Left lobe of liver (tissue), 2 donors: ENCODE data around the gene OTUB1. TPM values are rescaled to one million over a fixed set of nuclear protein-coding genes. Genes with fewer than 3 reads are reported as not detected.

ENCODE experiments used
- ATAC-seq: fragments of 200-7000 bp; cut with Tn5 transposase; one replicate; pipeline ENCODE4 v1.9.1; 2020; ENCODE audit warnings: mild to moderate bottlenecking, moderate library complexity
- DNase-seq: peaks from one replicate; pipeline ENCODE4 v3.0.0-alpha.2; 2020; ENCODE audit warnings: low spot score
- total RNA-seq: library from RNA; stranded (reverse); gene quantifications from one replicate; pipeline ENCODE4 v1.2.1, GENCODE V29; 2021
- donor health status: DM: no; HTN: no; CAD: no; lungs with moderate emphysema.
- donor health status: DM: no; HTN: yes; CAD: no.

Gene OTUB1
- total RNA-seq, 1 donor from 2014 or later: 22.8 TPM

GRCh38 chr11:63974259-63975143, 11.7 kb upstream of the OTUB1 start, which contains the start of gene COX8A:
Gene COX8A (plus strand): TSS chr11:63974620. CDS start chr11:63974681, 61 bp downstream.
- DNase-seq (peak; percentile 98), ATAC-seq (peak; percentile 95)

DNA sequence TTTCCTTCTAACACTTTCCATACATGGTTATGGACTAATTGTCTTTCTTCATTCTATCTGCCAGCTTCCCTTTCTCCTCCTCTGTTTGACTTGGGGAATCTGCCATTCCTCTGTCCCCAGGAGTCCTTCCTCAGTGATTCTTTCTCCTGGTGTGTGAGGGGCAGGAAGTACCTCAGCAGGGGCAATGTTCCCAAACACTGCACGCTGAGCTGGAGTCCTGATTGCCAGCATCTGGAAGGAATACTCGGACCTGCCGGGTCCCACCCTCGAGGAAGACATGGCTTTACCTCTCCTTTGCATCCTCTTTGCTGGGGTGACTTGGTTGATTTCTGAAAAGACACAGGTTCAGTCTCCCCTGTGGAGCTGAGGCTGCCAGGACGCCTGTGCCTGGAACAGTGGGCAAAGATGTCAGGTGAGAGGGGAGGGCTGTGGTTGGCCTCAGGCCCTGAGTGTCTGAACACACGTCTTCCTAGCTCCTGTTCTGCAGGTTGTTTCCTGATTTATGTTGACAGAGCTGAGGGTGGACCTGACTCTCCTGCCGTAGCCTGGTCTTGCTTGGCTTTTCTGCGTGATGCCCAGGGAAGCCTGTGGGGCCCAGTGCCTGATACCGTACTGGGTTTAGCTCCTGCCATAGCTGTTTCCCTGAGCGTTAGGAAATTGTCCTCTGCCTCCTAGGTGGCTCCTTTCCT, 7.5 kb upstream of the OTUB1 start:
- ATAC-seq (no peak), DNase-seq (no peak)

DNA sequence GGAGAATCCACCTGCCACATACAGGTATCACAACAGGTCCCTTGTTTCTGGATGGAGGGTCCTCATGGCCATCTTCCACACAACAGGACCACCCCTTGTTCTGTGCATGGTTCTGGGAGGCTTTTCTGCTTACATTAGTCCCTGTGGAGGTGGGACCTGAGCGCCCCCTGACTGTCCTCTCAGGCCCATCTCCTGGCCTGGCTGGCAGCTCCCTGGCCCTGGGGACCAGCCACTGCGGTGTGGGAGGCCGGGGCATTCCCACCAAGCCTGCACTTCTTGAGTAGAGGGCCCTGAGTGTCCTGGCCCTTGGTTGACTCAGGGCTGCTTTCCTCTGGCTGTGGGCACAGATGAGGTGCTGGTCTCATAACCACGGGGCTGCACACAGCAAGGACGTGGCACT, 6.8 kb upstream of the OTUB1 start:
- no peak for ATAC-seq
- no peak for DNase-seq

- DNase-seq: no peak
- peak; percentile 29 for ATAC-seq
Measured at GRCh38 chr11:63985812-63986155, 454 bp upstream of the OTUB1 start.

- DNase-seq (no peak), ATAC-seq (no peak)
Measured at GRCh38 chr11:63986932-63987513, 785 bp downstream of the OTUB1 start.

- DNase-seq: no peak
- no peak for ATAC-seq
Measured at GRCh38 chr11:63991558-63991957, 5.3 kb downstream of the OTUB1 start.

DNA sequence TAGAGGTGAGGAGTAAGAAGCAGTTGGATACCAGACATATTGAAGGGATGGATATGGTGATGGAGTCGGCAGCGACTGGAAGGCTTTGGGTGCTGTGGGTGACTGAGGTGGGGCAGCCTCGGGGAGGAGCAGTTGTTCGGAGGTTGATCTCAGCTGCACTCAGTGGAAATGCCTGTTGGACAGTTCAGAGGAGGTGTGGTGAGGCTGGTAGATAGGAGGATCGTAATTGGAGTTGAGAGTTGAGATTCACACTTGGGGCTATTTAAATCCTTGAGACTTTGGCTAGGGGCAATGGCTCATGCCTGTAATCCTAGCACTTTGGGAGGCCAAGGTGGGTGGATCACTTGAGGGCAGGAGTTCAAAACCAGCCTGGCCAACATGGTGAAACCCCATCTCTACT, 6.9 kb downstream of the OTUB1 start:
- DNase-seq (no peak), ATAC-seq (no peak)

- no peak for ATAC-seq
- no peak for DNase-seq
Measured at GRCh38 chr11:63993993-63994392, 7.8 kb downstream of the OTUB1 start.

- DNase-seq (no peak), ATAC-seq (no peak)
Measured at GRCh38 chr11:63996512-63996911, 10.3 kb downstream of the OTUB1 start.

GRCh38 chr11:63997104-63997700, 11.0 kb downstream of the OTUB1 start:
- ATAC-seq (no peak), DNase-seq (no peak)

GRCh38 chr11:63997801-63998337, 11.6 kb downstream of the OTUB1 start:
- ATAC-seq (no peak), DNase-seq (no peak)

DNA sequence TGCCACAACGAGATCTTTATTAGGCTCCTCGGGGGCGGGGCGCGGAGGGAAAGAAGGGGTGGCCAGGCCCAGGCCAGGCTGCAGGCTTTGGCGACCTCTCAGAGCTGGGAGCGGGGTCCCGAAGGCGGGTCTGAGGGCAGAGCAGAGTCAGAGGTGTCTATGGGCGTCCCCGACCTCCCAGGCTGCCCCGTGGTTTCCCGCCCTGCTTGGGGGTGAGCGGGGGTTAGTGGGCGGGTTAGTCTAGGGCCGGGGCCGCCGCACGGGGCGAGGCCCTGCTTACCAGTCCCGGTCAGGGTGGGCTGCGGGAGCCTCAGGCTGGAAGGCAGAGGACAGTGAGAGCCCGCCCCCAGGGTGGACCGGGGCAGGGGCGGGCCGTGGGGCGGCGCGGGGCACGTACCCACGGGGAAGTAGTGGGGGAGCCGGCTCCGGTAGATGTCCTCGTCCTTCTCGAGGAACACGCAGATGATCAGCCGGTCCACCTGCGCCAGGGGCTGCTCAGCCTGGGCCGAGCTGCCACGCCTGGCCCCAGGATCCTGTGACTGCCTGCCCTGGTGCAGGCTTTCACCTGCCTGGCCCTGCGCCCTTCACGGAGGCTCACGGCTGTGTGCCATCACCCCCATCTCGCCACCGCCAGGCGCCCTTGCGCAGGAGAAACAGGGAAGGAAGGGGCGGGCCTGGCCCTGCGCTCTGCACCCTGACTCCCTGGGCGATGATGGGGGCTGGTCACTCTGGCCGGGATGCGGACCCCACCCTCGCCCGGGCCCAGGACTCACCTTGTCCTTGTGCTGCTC, 12.5 kb downstream of the OTUB1 start:
- ATAC-seq (no peak), DNase-seq (no peak)

DNA sequence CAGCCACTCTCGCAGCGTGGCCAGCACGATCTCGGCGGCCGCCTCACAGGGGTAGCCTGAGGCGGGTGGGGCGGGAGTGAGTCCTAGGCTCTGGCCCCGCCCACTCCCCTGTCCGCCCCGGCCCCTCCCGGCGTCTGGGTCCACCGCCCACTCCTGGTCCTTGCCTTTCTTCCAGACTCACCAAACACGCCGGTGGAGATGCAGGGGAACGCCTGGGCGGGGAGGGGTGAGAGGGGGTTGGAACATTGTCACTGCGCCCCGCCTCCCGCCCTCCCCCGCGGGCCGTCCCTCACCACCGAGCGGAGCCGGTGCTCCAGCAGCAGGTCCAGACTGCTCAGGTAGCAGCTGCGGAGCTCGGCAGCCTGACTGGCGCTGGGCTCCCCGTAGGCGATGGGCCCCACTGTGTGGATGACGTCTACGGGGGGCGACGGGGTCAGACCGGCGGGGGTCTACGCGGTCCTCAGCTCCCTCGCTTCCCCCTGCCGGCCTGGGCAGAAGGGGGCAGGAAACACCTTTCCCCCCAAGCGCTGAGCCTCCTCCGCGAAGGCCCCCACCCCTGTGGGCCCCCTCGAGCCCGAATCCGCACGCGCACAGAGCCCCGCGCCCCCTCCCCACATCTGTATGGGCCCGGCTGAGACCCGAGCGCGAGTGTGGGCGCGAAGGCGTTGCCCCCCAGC, 13.2 kb downstream of the OTUB1 start:
- DNase-seq: no peak

DNA sequence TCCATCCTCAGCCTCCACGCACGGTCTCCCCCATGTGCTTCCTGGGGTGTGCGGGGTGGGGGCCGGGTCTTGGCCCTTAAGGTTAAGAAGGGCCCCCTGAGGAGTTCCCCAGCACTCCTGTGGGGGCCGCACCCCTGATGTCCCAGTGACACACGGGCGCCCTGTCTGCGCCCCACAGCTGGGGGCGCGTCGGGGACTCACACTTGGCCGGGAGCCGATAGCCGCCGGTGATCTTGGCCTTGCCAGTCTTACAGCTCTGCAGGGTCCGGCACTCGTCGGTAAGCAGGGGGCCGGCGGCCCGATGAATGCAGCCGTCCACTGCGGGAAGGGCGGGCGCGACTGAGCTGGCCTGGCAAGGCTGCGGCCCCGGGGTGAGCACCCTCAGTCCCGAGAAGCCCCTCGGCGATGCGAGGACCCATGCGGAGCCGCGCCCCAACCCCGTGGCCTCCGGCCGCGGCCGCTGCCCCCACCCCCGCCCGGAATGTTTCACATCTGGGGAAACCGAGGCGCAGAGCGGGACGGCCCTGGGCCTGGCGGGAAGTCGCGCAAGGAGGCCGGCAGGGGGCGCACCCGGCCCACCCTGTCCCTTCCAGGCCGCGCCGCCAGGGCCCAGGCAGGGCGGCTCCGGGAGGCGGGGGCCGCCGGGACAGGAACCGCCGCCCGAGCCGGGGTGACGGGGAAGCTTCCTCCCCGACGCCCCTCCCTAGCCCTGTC, 13.9 kb downstream of the OTUB1 start:
- DNase-seq (peak; percentile 66), ATAC-seq (peak; percentile 85)

More for the DNA sequence above, 13.2 kb downstream of the OTUB1 start:
- peak; percentile 2 for ATAC-seq

GRCh38 chr11:64000740-64001483, 14.7 kb downstream of the OTUB1 start:
- DNase-seq (no peak), ATAC-seq (no peak)

DNA sequence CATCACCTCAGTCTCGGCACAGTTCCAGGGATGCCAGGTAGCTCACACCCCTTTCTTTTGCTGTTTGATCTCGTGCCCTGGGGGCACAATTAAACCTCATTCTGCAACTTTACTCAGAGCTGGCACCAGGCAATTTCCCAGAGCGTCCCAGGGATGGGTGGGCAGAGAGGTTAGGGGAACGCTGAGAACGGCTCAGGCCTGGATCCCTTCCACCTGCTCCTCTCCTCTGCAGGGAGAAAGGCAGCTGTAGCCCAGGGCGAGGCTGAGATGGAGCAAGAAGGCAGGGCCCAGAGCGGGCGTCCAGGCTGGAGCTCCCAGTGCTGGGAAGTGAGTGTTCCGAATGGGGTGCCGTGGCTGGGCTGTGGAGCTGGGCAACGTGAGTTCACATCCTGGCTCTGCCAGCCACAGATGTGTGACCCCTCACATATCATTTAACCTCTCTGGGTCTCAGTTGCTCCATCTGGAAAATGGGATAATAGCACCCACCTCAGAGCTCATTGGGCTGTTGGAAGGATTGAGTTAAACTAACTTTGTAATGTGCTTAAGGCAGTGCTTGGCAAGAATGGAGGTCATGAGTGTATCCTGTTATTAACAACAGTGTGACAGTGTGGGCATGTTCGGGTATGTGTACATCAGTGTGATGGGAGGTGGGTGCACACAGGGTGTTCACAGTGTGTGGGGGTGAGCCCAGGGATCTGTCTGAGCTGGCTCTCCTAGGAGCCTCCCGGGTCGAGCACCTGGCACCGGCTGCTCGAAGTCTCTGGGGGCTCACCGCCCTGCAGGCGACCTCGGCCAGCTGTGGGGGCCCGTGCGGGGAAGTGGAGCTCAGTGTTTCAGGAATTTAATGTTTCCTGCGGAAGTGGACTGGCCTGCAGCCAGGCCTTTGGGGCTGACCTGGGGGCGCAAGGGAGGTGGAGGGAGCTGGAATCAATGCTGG, 15.5 kb downstream of the OTUB1 start:
- DNase-seq (no peak), ATAC-seq (no peak)
